Activated naive CD8-positive, alpha-beta T cell (primary cell): ENCODE data around the gene SUPT3H.

Experiments used
- H3K27ac Mint-ChIP-seq: one replicate; pipeline ENCODE4 v1.8.0; 2021; ENCODE audit warnings: mixed read lengths
- H3K27me3 Mint-ChIP-seq: one replicate; pipeline ENCODE4 v1.8.0; 2021; ENCODE audit warnings: mixed read lengths
- H3K36me3 Mint-ChIP-seq: one replicate; pipeline ENCODE4 v1.8.0; 2021; ENCODE audit warnings: mixed read lengths
- H3K4me1 Mint-ChIP-seq: one replicate; pipeline ENCODE4 v1.8.0; 2021; ENCODE audit warnings: low read depth, mixed read lengths
- H3K4me3 Mint-ChIP-seq: one replicate; pipeline ENCODE4 v1.8.0; 2021; ENCODE audit warnings: mild to moderate bottlenecking, mixed read lengths
- H3K9me3 Mint-ChIP-seq: one replicate; pipeline ENCODE4 v1.8.0; 2021; ENCODE audit warnings: low read depth, mixed read lengths

The SUPT3H gene

DNA sequence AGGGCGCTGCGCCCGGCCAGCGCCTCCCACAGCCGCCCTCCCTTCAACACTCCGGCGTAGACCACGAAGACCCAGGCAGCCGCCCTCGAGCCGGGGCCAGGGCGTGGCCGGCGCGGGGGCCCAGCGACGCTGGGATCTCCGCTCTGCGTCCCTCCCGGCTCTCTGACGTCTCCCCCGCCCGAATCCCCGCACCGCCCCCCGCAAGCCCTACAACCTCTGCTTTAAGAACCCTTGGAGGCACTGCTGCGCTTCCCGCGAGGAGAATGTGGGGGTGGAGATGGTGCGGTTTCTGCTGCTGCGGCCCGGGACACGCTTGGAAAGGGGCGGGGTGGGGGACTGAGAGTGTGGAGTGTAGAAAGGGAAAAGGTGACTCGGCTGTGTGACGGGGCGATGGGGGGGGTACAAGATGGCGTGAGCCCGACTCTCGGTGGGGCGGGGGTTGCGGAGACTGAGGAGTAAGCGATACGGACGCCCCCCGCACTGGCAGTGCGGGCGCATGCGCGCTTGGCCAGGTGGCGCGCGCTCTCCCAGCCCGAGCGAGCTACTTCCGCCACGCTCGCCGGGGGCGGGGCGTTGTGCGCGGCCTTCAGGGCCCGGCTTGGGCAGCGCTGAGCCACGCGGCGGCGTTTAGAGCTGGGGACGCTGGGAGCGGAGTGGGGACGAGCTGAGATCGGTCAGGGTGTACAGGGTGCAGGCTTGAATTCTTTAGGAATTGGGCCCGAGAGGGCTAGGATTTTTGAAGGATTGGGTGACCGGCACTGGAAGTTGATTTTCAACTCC is at the start of gene SUPT3H:
TSS of gene SUPT3H (minus strand) at position 381 of the 780 bp plus-strand sequence.
- H3K9me3 Mint-ChIP-seq = no peaks in the 10 kb centered on the region
- H3K27me3 Mint-ChIP-seq = no peaks in the 10 kb centered on the region
- no peaks in the 10 kb centered on the region for H3K36me3 Mint-ChIP-seq
- peaks cover 33% of the 10 kb centered on the region for H3K4me1 Mint-ChIP-seq
- H3K4me3 Mint-ChIP-seq = peak within 1 kb of the TSS; percentile 88
- H3K27ac Mint-ChIP-seq = peak within 1 kb of the TSS; percentile 96

DNA sequence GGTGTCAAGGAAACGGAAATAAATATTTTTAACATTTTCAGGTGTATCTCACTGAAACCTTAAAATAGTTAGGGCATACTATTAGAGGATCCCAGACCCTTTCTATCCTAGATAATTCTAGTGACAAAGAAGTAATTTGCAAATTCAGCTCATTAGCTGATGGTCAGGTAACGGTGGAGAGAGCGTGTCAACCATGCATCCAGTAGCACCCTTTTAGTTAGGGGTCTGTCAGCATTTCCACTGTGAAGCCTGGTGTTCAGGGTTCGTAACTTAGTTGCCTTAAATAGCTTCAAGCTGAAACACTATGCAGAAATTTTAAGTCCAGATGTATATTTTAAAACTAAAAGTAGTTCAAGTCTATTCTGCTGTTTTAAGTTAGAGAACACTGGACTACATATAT is 48.5 kb upstream of the SUPT3H start:
- peak overlapping the region; percentile 34 for H3K27ac Mint-ChIP-seq
- H3K4me3 Mint-ChIP-seq = peak overlapping the region; percentile 53
- peaks cover 2% of the 10 kb centered on the region for H3K36me3 Mint-ChIP-seq
- no peaks in the 10 kb centered on the region for H3K9me3 Mint-ChIP-seq
- H3K27me3 Mint-ChIP-seq = no peaks in the 10 kb centered on the region
- peaks cover 60% of the 10 kb centered on the region for H3K4me1 Mint-ChIP-seq

DNA sequence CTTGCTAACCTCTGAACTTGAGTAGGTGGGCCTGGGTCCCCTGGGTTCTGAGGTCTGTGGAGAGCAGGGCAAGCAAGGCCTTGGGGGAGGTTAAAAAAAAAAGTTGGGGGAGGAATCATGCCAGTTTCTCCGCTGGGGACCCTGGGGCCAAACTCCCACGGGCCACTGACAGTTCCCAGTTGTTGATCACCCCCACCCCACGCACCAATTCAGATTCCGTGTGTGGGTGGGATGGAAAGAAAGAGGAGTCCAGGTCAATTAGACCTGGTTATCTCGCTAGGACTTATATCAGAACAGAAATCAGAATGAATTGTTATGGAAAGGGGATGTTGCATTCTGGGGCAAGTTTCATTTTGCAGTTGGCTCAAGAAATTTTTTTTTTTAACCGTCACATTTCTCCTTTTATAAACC is 46.7 kb upstream of the SUPT3H start:
- Mint-ChIP-seq H3K27me3 (no peaks in the 10 kb centered on the region), H3K4me3 (peak overlapping the region; percentile 97), H3K4me1 (peaks cover 56% of the 10 kb centered on the region), H3K9me3 (no peaks in the 10 kb centered on the region), H3K36me3 (peaks cover 2% of the 10 kb centered on the region), H3K27ac (peak overlapping the region; percentile 88)

DNA sequence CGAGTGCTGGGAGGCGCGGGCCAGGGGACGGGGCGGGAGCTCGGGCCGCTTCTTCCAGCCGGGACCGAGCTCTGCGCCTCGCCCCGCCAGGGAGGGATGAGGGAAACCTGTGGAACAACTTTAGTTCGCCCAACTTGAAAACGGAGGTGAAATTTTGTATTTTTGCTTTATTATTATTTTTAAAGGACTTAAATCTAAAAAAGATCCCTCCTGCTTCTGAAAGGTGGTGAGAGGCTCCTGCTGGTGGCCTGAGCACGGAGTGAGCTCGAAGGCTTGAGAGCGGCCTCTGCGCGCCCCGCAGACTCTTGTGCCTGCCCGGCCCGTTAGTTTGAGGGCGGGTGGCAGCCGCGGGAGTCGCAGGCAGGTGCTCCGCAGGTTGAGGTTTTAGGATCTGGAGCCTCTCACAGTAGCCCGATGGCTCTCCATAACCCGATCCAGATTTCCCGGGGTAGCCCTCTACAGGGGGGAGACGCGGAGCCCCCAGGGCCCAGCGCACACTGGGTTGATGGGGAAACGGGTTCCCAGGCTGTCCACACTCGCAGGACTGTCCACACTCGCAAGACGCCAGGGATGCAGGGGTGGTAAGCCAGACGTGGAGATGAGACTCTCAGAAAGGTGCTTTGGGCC is 46.2 kb upstream of the SUPT3H start:
- H3K27ac Mint-ChIP-seq = peak overlapping the region; percentile 88
- peaks cover 55% of the 10 kb centered on the region for H3K4me1 Mint-ChIP-seq
- H3K9me3 Mint-ChIP-seq = no peaks in the 10 kb centered on the region
- H3K4me3 Mint-ChIP-seq = peak overlapping the region; percentile 97
- H3K36me3 Mint-ChIP-seq = peaks cover 2% of the 10 kb centered on the region
- no peaks in the 10 kb centered on the region for H3K27me3 Mint-ChIP-seq

DNA sequence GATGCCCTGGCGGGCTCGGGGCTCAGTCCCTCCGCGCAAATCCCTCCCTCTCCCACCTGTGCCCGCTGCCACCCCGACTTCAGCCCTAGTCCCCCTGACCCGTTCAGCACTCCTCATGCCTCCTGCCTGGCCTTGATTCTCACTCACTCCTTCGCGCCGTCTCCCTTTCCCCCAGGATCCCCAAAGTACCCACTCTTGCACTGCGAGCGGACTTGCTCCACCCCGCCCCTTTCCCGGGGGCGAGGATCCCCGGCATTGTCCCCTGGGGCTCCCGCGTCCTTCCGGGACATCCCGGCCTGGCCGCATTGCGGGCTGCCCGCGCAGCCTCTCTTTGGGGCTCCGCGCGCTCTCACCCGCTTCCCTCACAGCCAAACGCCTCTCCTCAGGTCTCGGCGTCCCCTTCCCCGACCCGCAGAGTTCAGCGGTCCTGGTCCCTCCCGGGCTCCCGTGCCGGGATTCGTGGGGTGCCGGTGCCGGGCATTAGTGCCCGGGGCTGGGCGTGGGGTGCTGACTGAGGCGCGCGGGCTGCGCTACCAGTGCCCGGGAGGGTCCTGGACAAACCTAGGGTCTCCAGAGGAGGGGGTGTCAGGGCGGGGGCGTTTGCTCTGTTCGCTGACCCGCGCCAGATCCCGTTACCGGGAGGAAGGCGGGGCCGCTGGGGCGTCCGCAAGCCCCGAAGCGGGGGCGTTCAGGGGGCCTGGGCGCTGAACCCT is 45.5 kb upstream of the SUPT3H start:
- peak overlapping the region; percentile 94 for H3K27ac Mint-ChIP-seq
- H3K36me3 Mint-ChIP-seq = peaks cover 1% of the 10 kb centered on the region
- peak overlapping the region; percentile 97 for H3K4me3 Mint-ChIP-seq
- H3K9me3 Mint-ChIP-seq = no peaks in the 10 kb centered on the region
- no peaks in the 10 kb centered on the region for H3K27me3 Mint-ChIP-seq
- peaks cover 50% of the 10 kb centered on the region for H3K4me1 Mint-ChIP-seq

DNA sequence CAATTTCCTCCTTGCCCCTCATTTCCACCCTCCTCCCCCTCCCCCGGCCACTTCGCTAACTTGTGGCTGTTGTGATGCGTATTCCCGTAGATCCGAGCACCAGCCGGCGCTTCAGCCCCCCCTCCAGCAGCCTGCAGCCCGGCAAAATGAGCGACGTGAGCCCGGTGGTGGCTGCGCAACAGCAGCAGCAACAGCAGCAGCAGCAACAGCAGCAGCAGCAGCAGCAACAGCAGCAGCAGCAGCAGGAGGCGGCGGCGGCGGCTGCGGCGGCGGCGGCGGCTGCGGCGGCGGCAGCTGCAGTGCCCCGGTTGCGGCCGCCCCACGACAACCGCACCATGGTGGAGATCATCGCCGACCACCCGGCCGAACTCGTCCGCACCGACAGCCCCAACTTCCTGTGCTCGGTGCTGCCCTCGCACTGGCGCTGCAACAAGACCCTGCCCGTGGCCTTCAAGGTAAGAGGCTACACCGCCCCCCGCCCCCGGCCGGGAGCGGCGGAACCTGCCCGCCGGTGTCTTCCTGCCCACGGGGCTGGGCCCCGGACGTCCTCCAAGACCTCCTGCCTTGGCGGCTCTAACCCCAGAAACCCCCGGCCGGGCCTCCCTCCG is 44.9 kb upstream of the SUPT3H start:
- Mint-ChIP-seq H3K4me1 (peaks cover 46% of the 10 kb centered on the region), H3K36me3 (no peaks in the 10 kb centered on the region), H3K9me3 (no peaks in the 10 kb centered on the region), H3K27me3 (no peaks in the 10 kb centered on the region), H3K27ac (peak overlapping the region; percentile 94), H3K4me3 (peak overlapping the region; percentile 97)

DNA sequence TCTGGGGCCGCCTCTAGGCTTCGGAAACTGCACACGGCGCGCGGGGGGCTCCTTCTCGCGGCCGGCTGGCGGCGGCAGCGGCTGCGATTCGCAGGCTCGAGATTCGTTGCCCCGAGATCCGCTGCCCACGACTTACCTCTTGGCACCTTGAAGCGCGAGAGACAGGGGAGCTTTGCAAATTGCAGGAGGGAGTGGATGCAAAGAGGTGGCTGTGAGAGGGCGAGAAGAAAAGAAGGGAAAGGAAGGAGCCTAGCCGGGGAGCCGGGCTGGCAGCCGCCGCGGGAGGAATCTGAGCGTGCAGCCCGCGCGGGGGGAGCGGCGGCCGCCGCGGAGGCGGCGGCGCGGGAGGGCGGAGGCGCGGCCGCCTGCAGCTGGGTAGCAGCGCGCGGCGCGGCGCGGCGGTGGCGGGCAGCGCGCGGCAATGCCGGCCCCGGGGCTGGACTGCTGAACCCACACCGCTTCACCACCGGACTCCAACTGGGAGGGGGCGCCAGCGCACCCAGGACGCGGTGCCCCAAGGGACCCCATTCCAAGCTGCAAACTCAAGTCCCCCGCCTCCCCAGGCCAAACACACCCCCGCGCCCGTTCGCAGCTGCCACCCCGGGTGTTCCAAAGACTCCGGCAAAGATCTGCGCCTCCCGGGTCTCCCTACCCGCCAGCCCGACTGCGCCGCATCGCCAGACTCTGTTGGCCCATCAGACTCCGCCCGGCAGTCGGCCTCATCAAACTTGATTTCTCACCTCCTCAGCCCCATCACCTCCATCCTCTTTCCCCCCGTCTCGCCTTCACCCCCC is 44.2 kb upstream of the SUPT3H start:
- Mint-ChIP-seq H3K36me3 (no peaks in the 10 kb centered on the region), H3K27me3 (no peaks in the 10 kb centered on the region), H3K9me3 (no peaks in the 10 kb centered on the region), H3K27ac (peak overlapping the region; percentile 96), H3K4me1 (peaks cover 47% of the 10 kb centered on the region), H3K4me3 (peak overlapping the region; percentile 98)

DNA sequence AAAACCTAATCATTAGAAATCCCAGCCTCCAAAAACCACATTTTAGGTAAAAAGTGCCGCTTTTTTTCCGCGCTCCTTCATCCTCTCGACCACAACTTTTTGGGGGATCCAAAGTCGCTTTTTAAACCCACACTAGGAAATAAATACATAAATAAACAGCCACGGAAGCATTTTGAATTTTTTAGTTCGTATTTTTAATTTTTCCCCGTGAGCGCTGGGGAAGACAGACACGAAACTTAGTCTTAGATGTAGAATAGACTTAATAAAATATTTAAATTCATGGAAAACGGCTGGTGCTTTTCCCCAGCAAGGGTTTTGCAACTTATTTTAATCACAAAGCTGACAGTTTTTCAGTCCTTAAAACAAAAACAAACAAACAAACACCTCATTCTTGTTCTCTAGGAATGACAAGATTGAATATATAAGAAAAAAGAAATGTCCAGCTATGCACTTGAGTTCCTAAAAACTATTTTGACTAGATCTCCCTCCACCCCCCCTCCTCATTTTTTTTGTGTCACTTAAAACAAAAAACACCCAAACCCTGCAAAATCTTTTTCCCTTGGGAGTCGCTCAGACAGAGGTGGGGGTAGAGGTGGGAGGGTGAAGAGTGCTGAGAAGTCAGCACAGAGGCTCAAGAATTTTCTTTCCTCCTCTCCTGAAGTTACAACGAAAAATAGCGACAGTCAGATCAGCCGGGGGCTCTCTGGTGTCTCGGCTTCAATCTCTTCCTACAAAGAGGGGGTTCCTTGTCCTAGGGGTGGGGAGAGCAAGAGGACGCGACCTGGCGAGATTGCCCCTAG is 43.4 kb upstream of the SUPT3H start:
- Mint-ChIP-seq H3K27ac (peak overlapping the region; percentile 96), H3K27me3 (no peaks in the 10 kb centered on the region), H3K4me1 (peaks cover 50% of the 10 kb centered on the region)

DNA sequence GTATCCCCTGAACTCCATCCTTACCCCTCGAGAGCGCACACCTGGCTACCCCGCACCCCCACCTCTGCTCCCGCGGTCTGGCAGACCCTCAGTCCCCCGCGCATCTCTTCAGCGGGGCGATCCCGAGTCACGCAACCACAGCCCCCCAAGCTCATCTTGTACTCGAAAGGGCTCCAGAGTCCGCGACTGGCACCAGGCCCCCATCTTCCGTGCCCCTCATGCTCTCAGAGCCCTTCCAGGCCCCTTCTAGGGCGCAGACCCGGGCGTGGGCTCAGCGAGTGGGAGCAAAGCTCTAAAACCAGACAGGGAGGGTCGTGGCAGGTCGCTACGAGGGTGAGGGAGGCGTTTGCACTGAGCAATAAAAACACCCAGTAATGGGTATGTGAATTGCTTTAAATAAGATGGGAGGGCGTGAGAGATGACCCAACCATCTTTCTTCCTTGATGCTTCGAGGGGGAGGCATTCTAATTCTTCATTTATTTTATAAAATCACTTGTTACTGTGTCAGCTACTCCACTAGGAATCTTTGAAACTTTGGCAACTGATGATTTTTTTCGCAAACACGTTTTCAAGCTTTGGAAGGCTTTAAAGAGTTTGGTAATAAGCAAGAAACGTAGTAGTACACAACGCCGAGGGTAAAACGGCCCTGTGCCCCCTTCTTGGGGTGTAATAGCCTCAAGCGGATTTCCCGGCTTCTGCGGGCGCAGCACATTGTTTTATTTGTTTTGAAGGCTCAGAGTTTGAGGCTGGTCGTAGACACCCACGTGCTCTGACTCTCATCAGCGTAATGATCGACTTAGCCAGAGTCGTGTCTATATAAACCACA is 42.6 kb upstream of the SUPT3H start:
- H3K4me3 Mint-ChIP-seq = peak overlapping the region; percentile 98
- peaks cover 50% of the 10 kb centered on the region for H3K4me1 Mint-ChIP-seq
- H3K36me3 Mint-ChIP-seq = no peaks in the 10 kb centered on the region
- peak overlapping the region; percentile 96 for H3K27ac Mint-ChIP-seq
- H3K9me3 Mint-ChIP-seq = no peaks in the 10 kb centered on the region
- H3K27me3 Mint-ChIP-seq = no peaks in the 10 kb centered on the region

More for the DNA sequence above, 43.4 kb upstream of the SUPT3H start:
- H3K9me3 Mint-ChIP-seq = no peaks in the 10 kb centered on the region
- H3K4me3 Mint-ChIP-seq = peak overlapping the region; percentile 98
- H3K36me3 Mint-ChIP-seq = no peaks in the 10 kb centered on the region

DNA sequence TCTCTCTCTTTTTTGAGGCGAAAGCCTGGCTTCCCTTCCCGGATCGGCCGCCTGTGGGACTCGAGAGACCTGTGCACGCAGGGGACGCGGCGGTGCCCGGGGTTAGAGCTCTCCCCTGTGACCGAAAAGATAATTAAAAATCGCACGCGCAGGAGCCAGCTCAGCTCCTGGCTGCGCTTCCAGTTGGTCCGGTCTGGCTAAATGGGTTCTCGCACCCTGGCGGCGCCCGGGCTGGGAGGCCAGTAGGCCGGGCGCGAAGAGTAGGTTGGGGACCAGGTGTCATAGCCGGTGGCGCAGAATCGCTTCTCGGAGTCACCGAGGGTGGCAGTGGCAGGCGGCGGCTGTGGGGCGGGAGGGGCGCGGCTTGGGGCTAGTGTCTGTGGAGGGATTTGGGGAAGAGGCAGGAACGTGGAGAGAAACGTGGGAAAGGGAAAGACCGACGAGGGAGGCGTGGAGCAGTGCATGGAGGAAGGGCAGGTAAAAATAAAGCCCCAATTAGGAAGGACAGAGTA is 41.9 kb upstream of the SUPT3H start:
- no peaks in the 10 kb centered on the region for H3K27me3 Mint-ChIP-seq
- H3K9me3 Mint-ChIP-seq = no peaks in the 10 kb centered on the region
- no peaks in the 10 kb centered on the region for H3K36me3 Mint-ChIP-seq
- peak overlapping the region; percentile 96 for H3K27ac Mint-ChIP-seq
- H3K4me3 Mint-ChIP-seq = peak overlapping the region; percentile 98
- H3K4me1 Mint-ChIP-seq = peaks cover 46% of the 10 kb centered on the region

DNA sequence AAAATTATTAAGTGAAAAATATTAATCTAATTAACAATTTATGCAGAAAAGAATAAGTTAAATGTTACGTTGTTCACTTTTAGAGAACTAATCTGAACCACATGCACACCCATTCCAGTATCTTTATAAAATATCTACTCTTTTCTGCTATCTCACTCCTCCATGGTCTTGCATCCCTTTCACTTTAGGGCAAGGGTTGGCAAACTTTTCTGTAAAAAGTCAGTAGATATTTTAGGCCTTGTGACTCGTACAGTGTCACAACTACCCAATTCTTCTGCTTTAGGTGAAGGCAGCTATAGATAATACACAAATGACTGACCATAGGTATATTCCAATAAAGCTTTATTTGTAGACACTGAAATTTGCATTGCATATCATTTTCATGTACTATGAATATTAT is 39.7 kb upstream of the SUPT3H start:
- no peaks in the 10 kb centered on the region for H3K36me3 Mint-ChIP-seq
- no peak overlapping the region for H3K4me3 Mint-ChIP-seq
- H3K27ac Mint-ChIP-seq = no peak overlapping the region
- H3K4me1 Mint-ChIP-seq = peaks cover 39% of the 10 kb centered on the region
- no peaks in the 10 kb centered on the region for H3K27me3 Mint-ChIP-seq
- no peaks in the 10 kb centered on the region for H3K9me3 Mint-ChIP-seq

DNA sequence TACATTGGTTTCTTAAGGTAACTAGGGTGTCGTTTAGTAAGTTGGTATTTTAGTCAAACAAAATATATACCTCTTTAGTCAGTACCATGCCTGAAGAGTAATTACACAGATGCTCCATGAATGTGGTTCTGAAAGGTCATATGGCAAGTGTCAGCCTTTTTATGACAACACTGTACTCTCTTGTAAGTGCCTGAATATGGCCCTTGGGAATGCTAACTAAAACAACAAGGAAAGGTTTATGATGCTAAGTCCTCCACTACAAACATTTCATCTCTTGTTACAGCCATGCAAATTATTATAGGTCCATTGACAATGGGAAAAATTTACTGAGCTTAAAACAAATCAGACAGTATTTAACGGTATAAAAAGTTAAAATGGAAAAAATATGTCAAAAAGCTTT is 39.0 kb upstream of the SUPT3H start:
- H3K36me3 Mint-ChIP-seq = no peaks in the 10 kb centered on the region
- no peaks in the 10 kb centered on the region for H3K27me3 Mint-ChIP-seq
- no peak overlapping the region for H3K4me3 Mint-ChIP-seq
- peak overlapping the region; percentile 16 for H3K27ac Mint-ChIP-seq
- H3K9me3 Mint-ChIP-seq = no peaks in the 10 kb centered on the region
- peaks cover 39% of the 10 kb centered on the region for H3K4me1 Mint-ChIP-seq
